ENCODE results near the gene PSMB7.

Gene PSMB7

DNA sequence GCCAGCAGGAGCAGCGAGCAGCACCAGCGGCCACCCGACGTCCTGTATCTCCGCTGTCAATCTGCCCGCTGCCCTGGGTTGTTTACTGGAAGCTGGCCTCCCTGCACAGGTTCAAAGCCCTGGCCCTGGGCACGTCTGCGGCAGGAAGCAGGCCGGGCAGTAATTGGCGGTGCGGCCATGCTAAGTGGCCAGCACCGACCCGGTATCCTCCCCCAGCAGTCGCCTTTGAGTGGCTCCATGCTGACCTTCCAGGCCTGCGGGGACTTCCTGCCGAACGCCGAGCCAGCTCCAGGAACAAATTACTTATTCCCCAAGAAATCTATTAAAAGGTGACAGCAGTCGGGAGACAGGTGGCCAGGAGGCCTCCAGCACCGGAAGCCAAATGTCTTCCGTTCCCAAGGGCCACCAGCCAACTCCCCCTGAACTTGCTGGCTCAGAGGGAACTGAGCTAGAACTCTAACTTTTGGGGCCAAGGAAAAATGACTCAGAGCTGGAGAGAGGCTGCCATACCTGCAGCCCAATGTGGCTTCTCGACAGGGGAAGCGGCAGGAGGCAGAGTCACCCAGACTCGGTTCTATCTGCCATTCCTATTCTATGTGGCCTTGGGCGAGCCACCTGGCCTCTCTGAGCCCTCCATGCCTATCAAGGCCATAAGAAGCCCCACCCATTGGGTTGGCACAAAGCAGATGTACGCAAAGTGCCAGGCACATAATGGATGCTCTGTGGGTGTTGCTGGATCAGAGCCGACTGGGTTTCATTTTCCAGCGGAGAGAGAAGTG is 13.7 kb upstream of the PSMB7 start:
- CTCF ChIA-PET = interaction anchor here (1.2 to 1.9 kb wide), 2 partner anchors 9 to 19 kb away, joined by 4 to 10 read pairs; no protein-coding TSS in a partner anchor
- no peaks in the 10 kb centered on the region for H3K4me1 ChIP-seq (ENCODE audit: control insufficient read depth, insufficient read depth, low read length)
- no peak overlapping the region for H3K4me3 ChIP-seq (ENCODE audit: low read depth, low read length)

DNA sequence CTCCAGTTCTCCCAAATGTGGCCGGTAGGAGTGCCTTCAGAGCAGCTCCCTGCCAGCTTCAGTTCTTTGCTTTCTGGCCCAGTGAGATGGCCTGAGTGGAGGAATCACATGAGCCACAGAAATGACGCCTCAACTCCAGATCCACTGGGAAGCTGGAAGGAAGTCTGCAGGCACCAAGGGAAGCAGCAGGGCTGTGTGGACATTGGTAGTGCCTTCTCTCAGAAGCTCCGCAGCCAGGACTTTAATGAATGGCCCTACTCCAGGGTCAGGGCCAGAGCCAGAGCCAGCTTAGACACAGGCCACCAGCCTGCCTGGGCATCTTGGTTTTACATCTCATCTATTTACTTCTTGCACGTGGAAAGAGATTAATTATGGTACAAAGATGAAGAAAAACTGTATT is 12.0 kb upstream of the PSMB7 start:
- H3K4me3 ChIP-seq (ENCODE audit: low read depth, low read length) = no peak overlapping the region
- H3K27ac ChIP-seq (ENCODE audit: extremely low read depth, low read depth, low read length) = no peak overlapping the region
- ChIA-PET POLR2A (no interaction called here), CTCF (interaction anchor here (0.7 kb wide), 1 partner anchor 187 kb away, joined by 4 read pairs; no protein-coding TSS in a partner anchor)
- H3K4me1 ChIP-seq (ENCODE audit: control insufficient read depth, insufficient read depth, low read length) = no peaks in the 10 kb centered on the region
- TF ChIP-seq, protein P1, sequence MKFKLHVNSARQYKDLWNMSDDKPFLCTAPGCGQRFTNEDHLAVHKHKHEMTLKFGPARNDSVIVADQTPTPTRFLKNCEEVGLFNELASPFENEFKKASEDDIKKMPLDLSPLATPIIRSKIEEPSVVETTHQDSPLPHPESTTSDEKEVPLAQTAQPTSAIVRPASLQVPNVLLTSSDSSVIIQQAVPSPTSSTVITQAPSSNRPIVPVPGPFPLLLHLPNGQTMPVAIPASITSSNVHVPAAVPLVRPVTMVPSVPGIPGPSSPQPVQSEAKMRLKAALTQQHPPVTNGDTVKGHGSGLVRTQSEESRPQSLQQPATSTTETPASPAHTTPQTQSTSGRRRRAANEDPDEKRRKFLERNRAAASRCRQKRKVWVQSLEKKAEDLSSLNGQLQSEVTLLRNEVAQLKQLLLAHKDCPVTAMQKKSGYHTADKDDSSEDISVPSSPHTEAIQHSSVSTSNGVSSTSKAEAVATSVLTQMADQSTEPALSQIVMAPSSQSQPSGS (tag by site-specific recombination; IDR thresholded peaks at IDR 0.05; ENCODE audit: low read depth) = no peak
- TF ChIP-seq, protein P2, sequence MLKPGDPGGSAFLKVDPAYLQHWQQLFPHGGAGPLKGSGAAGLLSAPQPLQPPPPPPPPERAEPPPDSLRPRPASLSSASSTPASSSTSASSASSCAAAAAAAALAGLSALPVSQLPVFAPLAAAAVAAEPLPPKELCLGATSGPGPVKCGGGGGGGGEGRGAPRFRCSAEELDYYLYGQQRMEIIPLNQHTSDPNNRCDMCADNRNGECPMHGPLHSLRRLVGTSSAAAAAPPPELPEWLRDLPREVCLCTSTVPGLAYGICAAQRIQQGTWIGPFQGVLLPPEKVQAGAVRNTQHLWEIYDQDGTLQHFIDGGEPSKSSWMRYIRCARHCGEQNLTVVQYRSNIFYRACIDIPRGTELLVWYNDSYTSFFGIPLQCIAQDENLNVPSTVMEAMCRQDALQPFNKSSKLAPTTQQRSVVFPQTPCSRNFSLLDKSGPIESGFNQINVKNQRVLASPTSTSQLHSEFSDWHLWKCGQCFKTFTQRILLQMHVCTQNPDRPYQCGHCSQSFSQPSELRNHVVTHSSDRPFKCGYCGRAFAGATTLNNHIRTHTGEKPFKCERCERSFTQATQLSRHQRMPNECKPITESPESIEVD (tag by site-specific recombination; IDR thresholded peaks at IDR 0.05) = no peak
- TF ChIP-seq, protein P3, sequence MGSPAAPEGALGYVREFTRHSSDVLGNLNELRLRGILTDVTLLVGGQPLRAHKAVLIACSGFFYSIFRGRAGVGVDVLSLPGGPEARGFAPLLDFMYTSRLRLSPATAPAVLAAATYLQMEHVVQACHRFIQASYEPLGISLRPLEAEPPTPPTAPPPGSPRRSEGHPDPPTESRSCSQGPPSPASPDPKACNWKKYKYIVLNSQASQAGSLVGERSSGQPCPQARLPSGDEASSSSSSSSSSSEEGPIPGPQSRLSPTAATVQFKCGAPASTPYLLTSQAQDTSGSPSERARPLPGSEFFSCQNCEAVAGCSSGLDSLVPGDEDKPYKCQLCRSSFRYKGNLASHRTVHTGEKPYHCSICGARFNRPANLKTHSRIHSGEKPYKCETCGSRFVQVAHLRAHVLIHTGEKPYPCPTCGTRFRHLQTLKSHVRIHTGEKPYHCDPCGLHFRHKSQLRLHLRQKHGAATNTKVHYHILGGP (tag by site-specific recombination; IDR thresholded peaks at IDR 0.05) = no peak
- TF ChIP-seq, protein P4, sequence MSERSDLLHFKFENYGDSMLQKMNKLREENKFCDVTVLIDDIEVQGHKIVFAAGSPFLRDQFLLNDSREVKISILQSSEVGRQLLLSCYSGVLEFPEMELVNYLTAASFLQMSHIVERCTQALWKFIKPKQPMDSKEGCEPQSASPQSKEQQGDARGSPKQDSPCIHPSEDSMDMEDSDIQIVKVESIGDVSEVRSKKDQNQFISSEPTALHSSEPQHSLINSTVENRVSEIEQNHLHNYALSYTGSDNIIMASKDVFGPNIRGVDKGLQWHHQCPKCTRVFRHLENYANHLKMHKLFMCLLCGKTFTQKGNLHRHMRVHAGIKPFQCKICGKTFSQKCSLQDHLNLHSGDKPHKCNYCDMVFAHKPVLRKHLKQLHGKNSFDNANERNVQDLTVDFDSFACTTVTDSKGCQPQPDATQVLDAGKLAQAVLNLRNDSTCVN (tag by site-specific recombination; optimal IDR thresholded peaks at IDR 0.05) = no peak
- no peak for TF ChIP-seq ZNF157 (tag by site-specific recombination; IDR thresholded peaks at IDR 0.05)
- no peak for TF ChIP-seq ZNF350 (tag by site-specific recombination; IDR thresholded peaks at IDR 0.05)
- TF ChIP-seq ZNF155 (tag by site-specific recombination; IDR thresholded peaks at IDR 0.05) = no peak
- no peak for TF ChIP-seq ZEB2 (tag by site-specific recombination; IDR thresholded peaks at IDR 0.05)
- no peak for TF ChIP-seq ZNF654 (tag by site-specific recombination; IDR thresholded peaks at IDR 0.05; ENCODE audit: low read depth)
- no peak for TF ChIP-seq YY1 (tag by site-specific recombination; IDR thresholded peaks at IDR 0.05)
- TF ChIP-seq ZNF571 (tag by site-specific recombination; IDR thresholded peaks at IDR 0.05) = no peak
- TF ChIP-seq, protein P5, sequence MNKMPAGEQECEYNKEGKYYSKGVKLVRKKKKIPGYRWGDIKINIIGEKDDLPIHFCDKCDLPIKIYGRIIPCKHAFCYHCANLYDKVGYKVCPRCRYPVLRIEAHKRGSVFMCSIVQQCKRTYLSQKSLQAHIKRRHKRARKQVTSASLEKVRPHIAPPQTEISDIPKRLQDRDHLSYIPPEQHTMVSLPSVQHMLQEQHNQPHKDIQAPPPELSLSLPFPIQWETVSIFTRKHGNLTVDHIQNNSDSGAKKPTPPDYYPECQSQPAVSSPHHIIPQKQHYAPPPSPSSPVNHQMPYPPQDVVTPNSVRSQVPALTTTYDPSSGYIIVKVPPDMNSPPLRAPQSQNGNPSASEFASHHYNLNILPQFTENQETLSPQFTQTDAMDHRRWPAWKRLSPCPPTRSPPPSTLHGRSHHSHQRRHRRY (tag by site-specific recombination; IDR thresholded peaks at IDR 0.05) = no peak
- no peak for TF ChIP-seq SCRT2 (tag by site-specific recombination; IDR thresholded peaks at IDR 0.05)
- no peak for TF ChIP-seq GLIS2 (tag by site-specific recombination; IDR thresholded peaks at IDR 0.05)
- TF ChIP-seq, protein P6, sequence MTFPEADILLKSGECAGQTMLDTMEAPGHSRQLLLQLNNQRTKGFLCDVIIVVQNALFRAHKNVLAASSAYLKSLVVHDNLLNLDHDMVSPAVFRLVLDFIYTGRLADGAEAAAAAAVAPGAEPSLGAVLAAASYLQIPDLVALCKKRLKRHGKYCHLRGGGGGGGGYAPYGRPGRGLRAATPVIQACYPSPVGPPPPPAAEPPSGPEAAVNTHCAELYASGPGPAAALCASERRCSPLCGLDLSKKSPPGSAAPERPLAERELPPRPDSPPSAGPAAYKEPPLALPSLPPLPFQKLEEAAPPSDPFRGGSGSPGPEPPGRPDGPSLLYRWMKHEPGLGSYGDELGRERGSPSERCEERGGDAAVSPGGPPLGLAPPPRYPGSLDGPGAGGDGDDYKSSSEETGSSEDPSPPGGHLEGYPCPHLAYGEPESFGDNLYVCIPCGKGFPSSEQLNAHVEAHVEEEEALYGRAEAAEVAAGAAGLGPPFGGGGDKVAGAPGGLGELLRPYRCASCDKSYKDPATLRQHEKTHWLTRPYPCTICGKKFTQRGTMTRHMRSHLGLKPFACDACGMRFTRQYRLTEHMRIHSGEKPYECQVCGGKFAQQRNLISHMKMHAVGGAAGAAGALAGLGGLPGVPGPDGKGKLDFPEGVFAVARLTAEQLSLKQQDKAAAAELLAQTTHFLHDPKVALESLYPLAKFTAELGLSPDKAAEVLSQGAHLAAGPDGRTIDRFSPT (tag by site-specific recombination; IDR thresholded peaks at IDR 0.05) = no peak
- TF ChIP-seq TRIM28 (IDR thresholded peaks at IDR 0.05; ENCODE audit: borderline replicate concordance, low read length) = no peak
- TF ChIP-seq ZNF274 (IDR thresholded peaks at IDR 0.05; ENCODE audit: low read length) = no peak
- TF ChIP-seq ZNF274 (tag by site-specific recombination; IDR thresholded peaks at IDR 0.05; ENCODE audit: borderline replicate concordance) = no peak
- TF ChIP-seq GLI4 (tag by site-specific recombination; IDR thresholded peaks at IDR 0.05) = no peak
- no peak for TF ChIP-seq ZNF221 (tag by site-specific recombination; IDR thresholded peaks at IDR 0.05; ENCODE audit: borderline replicate concordance)
- H3K36me3 ChIP-seq (ENCODE audit: control insufficient read depth in 2 of 2, insufficient read depth in 1 of 2, low read length in 2 of 2) = no peaks in the 10 kb centered on the region
- H3K9me3 ChIP-seq (ENCODE audit: control insufficient read depth, insufficient read depth, low read depth, low read length) = no peaks in the 10 kb centered on the region

More for the DNA sequence above, 13.7 kb upstream of the PSMB7 start:
- POLR2A ChIA-PET = no interaction called here
- H3K9me3 ChIP-seq (ENCODE audit: control insufficient read depth, insufficient read depth, low read depth, low read length) = no peaks in the 10 kb centered on the region
- no peak overlapping the region for H3K27ac ChIP-seq (ENCODE audit: extremely low read depth, low read depth, low read length)
- TF ChIP-seq YY1 (tag by site-specific recombination; IDR thresholded peaks at IDR 0.05) (no peak), GLI4 (tag by site-specific recombination; IDR thresholded peaks at IDR 0.05) (no peak), ZNF670 (tag by site-specific recombination; IDR thresholded peaks at IDR 0.05; ENCODE audit: low read depth) (no peak), ZNF529 (tag by site-specific recombination; IDR thresholded peaks at IDR 0.05; ENCODE audit: insufficient replicate concordance) (no peak), ZNF426 (tag by site-specific recombination; IDR thresholded peaks at IDR 0.05) (no peak)
- H3K36me3 ChIP-seq (ENCODE audit: control insufficient read depth in 2 of 2, insufficient read depth in 1 of 2, low read length in 2 of 2) = no peaks in the 10 kb centered on the region

Measured in HEK293 (cell line).